AG04450 (cell line): Measurements from ENCODE around the gene NRG2. TPM values are rescaled to one million over a fixed set of nuclear protein-coding genes. Genes with fewer than 3 reads are reported as not detected.

ENCODE experiments used
- CTCF ChIA-PET: fragments of 300-600, 350-600 bp; formaldehyde crosslinking; extraction: SDS; loops from one replicate; lab custom pipeline; 2022; ENCODE audit warnings: antibody characterized with exemption, inconsistent platforms; lab: Charles Lee
- POLR2A ChIA-PET: fragments of 350-600 bp; formaldehyde crosslinking; extraction: SDS; loops from one replicate; lab custom pipeline; 2021; ENCODE audit warnings: antibody characterized with exemption, inconsistent platforms; lab: Yijun Ruan, JAX
- DNase-seq: peaks from one replicate; pipeline ENCODE4 v3.0.0-alpha.2; 2011; ENCODE audit warnings: low read depth, low spot score
- H3K27ac ChIP-seq: one replicate; pipeline ENCODE4 v1.5.1; 2012; ENCODE audit warnings: low read depth, low read length, control low read depth
- H3K27me3 ChIP-seq: one replicate; pipeline ENCODE4 v1.6.0; 2012; ENCODE audit warnings: low read length; ENCODE audit not compliant: control insufficient read depth, insufficient read depth
- H3K4me3 ChIP-seq: 2 replicates; pipeline ENCODE4 v1.5.1; 2011; ENCODE audit warnings: mild to moderate bottlenecking, low read depth, low read length, control low read depth
- H3K9me3 ChIP-seq: 2 replicates; pipeline ENCODE4 v1.5.1; 2012; ENCODE audit warnings: low read length; ENCODE audit not compliant: control insufficient read depth, insufficient read depth
- polyA plus RNA-seq: library from polyadenylated mRNA; depleted of rRNA; stranded (reverse); fragments of >200 nt; gene quantifications from 2 replicates; pipeline ENCODE4 v1.2.3, GENCODE V29; 2011
- TF ChIP-seq, protein P1 (sequence below): IDR thresholded peaks from 2 replicates; pipeline ENCODE4 v1.5.1; 2011; ENCODE audit warnings: low read depth, low read length, control low read depth, inconsistent platforms

The NRG2 gene
- polyA plus RNA-seq, 1 experiment: 0.02 TPM

- ChIA-PET POLR2A (no interaction called here), CTCF (interaction anchor here (0.6 kb wide), 2 partner anchors 97 to 173 kb away, joined by 3 read pairs; no protein-coding TSS in a partner anchor)
- H3K27me3 ChIP-seq: peaks cover 13% of the 10 kb centered on the region
- no peak overlapping the region for H3K4me3 ChIP-seq
- no peak for DNase-seq
- H3K27ac ChIP-seq: no peak overlapping the region
- H3K9me3 ChIP-seq: no peaks in the 10 kb centered on the region
- TF ChIP-seq, protein P1, sequence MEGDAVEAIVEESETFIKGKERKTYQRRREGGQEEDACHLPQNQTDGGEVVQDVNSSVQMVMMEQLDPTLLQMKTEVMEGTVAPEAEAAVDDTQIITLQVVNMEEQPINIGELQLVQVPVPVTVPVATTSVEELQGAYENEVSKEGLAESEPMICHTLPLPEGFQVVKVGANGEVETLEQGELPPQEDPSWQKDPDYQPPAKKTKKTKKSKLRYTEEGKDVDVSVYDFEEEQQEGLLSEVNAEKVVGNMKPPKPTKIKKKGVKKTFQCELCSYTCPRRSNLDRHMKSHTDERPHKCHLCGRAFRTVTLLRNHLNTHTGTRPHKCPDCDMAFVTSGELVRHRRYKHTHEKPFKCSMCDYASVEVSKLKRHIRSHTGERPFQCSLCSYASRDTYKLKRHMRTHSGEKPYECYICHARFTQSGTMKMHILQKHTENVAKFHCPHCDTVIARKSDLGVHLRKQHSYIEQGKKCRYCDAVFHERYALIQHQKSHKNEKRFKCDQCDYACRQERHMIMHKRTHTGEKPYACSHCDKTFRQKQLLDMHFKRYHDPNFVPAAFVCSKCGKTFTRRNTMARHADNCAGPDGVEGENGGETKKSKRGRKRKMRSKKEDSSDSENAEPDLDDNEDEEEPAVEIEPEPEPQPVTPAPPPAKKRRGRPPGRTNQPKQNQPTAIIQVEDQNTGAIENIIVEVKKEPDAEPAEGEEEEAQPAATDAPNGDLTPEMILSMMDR: no peak
These were observed 81.5 kb downstream of the NRG2 start for GRCh38 chr5:139961435-139962157.

DNA sequence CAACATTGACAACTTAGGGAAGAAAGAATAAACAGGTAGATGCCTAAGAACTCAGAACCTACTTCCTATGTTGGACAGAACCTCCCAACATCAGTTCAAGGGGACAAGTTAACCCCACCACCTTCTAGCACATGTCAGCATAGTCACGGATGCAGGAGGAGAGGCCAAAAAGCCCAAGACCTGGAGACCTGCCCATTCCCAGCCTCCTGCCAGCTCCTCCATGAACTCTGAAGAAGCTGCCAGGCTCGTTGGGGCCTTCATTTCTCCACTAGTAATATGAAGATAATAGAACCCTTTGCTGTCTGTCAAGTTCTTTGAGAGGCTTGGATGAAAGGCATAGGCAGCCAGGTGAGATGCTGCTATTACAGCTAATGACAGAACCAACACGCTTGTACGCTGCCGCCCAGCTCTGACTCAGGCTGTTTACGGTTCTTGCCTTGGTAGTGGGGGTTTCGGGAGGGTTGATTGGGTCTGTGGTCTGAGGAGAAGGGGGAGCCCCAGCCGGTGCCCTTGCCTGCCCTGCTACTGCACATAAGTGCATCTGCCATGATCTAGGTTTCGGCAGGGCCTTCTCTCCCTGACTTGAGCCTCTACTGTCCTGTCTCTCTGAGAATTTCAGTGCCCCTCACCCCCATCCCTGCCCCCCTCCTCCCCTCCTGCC is 82.2 kb downstream of the NRG2 start:
- POLR2A ChIA-PET: no interaction called here
- TF ChIP-seq, protein P1: no peak
- CTCF ChIA-PET: interaction anchor here (0.6 kb wide), 2 partner anchors 96 to 173 kb away, joined by 3 read pairs; no protein-coding TSS in a partner anchor
- Histone ChIP-seq H3K4me3 (no peak overlapping the region), H3K27ac (no peak overlapping the region), H3K27me3 (peaks cover 9% of the 10 kb centered on the region), H3K9me3 (no peaks in the 10 kb centered on the region)
- no peak for DNase-seq

DNA sequence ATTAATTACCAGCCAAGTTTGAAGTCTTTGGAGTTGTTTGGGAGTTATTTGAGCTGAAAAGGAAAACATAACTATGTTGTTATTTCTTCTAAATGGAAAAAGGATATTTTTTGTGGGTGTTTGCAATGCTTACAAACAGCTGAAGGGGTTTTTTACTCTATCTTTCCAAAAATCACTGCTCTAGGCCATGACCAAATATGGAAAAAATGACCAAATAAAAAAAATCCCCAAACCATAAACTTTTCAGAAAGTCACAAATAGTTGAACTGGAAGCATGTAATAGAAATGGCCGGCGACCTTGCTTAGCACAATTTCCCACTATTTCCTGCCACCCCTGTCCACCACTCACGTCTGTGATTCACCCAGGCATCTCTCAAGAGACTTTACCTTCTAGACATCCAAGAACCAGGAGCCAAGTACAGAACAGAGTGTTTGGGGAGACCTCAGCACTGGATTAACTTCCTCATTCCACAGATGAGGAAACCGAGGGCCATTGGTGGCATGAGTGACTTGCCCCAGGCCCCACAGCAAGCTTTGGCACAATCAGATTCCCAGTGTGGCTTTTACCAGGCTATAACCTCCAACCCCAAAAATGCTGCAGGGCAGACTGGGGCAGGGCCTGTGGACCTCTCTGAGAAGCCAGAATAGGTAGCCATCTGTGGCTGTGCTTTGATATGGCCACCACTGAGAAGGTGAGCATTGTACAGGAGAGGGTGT is 84.5 kb downstream of the NRG2 start:
- ChIA-PET CTCF (interaction anchor here (1.0 to 4.0 kb wide), 3 partner anchors 10 to 193 kb away, joined by 3 to 23 read pairs (median 4); no protein-coding TSS in a partner anchor), POLR2A (no interaction called here)
- peaks cover 12% of the 10 kb centered on the region for H3K27me3 ChIP-seq
- H3K9me3 ChIP-seq: no peaks in the 10 kb centered on the region
- TF ChIP-seq, protein P1: no peak
- DNase-seq: no peak
- no peak overlapping the region for H3K27ac ChIP-seq
- no peak overlapping the region for H3K4me3 ChIP-seq

DNA sequence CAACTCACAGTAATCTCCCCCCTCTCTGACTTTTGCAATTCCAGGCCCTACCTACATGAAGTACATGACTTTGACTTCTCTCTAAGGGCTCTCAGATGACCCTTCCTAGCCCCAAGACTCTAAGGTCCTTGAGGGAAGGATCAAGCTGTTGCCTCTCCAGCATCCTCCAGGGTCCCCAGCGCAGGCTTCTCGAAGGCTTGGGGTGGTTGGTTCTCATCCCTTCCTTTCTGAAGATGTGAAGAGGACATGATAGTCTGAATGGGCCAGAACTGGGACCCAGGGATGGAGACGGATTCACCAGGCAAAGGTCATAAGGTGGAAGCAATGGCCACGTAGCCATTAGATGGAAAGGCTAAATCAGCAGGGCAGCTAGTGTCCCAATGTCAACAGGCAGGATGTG is 86.8 kb downstream of the NRG2 start:
- ChIA-PET POLR2A (no interaction called here), CTCF (interaction anchor here (4.0 kb wide), 1 partner anchor 12 kb away, joined by 23 read pairs; no protein-coding TSS in a partner anchor)
- TF ChIP-seq, protein P1: no peak
- no peak overlapping the region for H3K27ac ChIP-seq
- peaks cover 4% of the 10 kb centered on the region for H3K27me3 ChIP-seq
- no peaks in the 10 kb centered on the region for H3K9me3 ChIP-seq
- no peak overlapping the region for H3K4me3 ChIP-seq
- no peak for DNase-seq
